Right hindlimb (tissue), 1 donor: ENCODE data around the gene CMSS1.
"Not testable (repeated sequence)": the region's sequence is repeated elsewhere in the genome, so short reads cannot be mapped to it uniquely, and the experiment has no call there.

ENCODE experiments used
- DNase-seq: peaks from one replicate; pipeline ENCODE4 v3.0.0-alpha.2; 2018

Gene CMSS1

GRCh38 chr3:100032243-100032642 lies 214.6 kb downstream of the CMSS1 start:
- no peak for DNase-seq

GRCh38 chr3:100033184-100033583 lies 215.5 kb downstream of the CMSS1 start:
- peak; percentile 39 for DNase-seq

- DNase-seq: no peak
Measured at GRCh38 chr3:100033903-100034471, 216.3 kb downstream of the CMSS1 start.

- DNase-seq: no peak
Measured at GRCh38 chr3:100039075-100039474, 221.4 kb downstream of the CMSS1 start.

- peak; percentile 62 for DNase-seq
Measured at GRCh38 chr3:100040451-100041225, 223.0 kb downstream of the CMSS1 start.

- DNase-seq: no peak
Measured at GRCh38 chr3:100041328-100041749, 223.7 kb downstream of the CMSS1 start.

GRCh38 chr3:100042166-100042981 lies 224.7 kb downstream of the CMSS1 start:
- no peak for DNase-seq

- no peak for DNase-seq
Measured at GRCh38 chr3:100043271-100043670, 225.6 kb downstream of the CMSS1 start.

- no peak for DNase-seq
Measured at GRCh38 chr3:100044369-100044768, 226.7 kb downstream of the CMSS1 start.

- peak; percentile 88 for DNase-seq
Measured at GRCh38 chr3:100045696-100046095, 228.0 kb downstream of the CMSS1 start.

- no peak for DNase-seq
Measured at GRCh38 chr3:100046986-100047385, 229.3 kb downstream of the CMSS1 start.

GRCh38 chr3:100047455-100048141 lies 229.9 kb downstream of the CMSS1 start:
- DNase-seq: no peak

GRCh38 chr3:100048248-100048647 lies 230.6 kb downstream of the CMSS1 start:
- no peak for DNase-seq

- not testable (repeated sequence) for DNase-seq
Measured at GRCh38 chr3:100051513-100051912, 233.9 kb downstream of the CMSS1 start.

GRCh38 chr3:100053951-100054620 lies 236.4 kb downstream of the CMSS1 start:
- DNase-seq: no peak

- no peak for DNase-seq
Measured at GRCh38 chr3:100057716-100058575, 240.3 kb downstream of the CMSS1 start.

- no peak for DNase-seq
Measured at GRCh38 chr3:100059472-100059871, 241.8 kb downstream of the CMSS1 start.

- DNase-seq: no peak
Measured at GRCh38 chr3:100060685-100061484, 243.2 kb downstream of the CMSS1 start.

GRCh38 chr3:100062665-100063064 lies 245.0 kb downstream of the CMSS1 start:
- no peak for DNase-seq

- DNase-seq: no peak
Measured at GRCh38 chr3:100063929-100064461, 246.3 kb downstream of the CMSS1 start.
